PC-3 (cell line): ENCODE measurements around the gene MARF1. TPM values are rescaled to one million over a fixed set of nuclear protein-coding genes. Genes with fewer than 3 reads are reported as not detected.

Source experiments
- ATAC-seq: fragments of 200-7000 bp; cut with Tn5 transposase; 2 replicates; pipeline ENCODE4 v1.9.1; 2020; ENCODE audit warnings: mild to moderate bottlenecking, moderate library complexity
- BruUV-seq: library from RNA; stranded (reverse); fragments of 400-500 nt; replicated peaks from 2 replicates; lab custom pipeline; 2021; lab: Mats Ljungman, UMichigan
- CTCF ChIA-PET: fragments of 300-600 bp; sonication (Branson Sonifier 250); formaldehyde crosslinking; loops from one replicate; lab custom pipeline; 2022; ENCODE audit warnings: antibody characterized with exemption; lab: Charles Lee
- POLR2A ChIA-PET: fragments of 300-600 bp; sonication (Branson Sonifier 250); formaldehyde crosslinking; loops from one replicate; lab custom pipeline; 2022; ENCODE audit warnings: antibody characterized with exemption; ENCODE audit not compliant: unreplicated experiment; lab: Charles Lee
- DNase-seq: peaks from one replicate; pipeline ENCODE4 v3.0.0-alpha.2; 2015
- H2AFZ ChIP-seq: fragments of 300-600 bp; sonication (generic); 2 replicates; pipeline ENCODE4 v1.6.0; 2016; ENCODE audit warnings: antibody characterized with exemption, low read length
- H3F3A ChIP-seq: fragments of 300-600 bp; sonication (generic); one replicate; pipeline ENCODE4 v1.6.0; 2017; ENCODE audit warnings: antibody characterized with exemption, low read length, control low read depth, mild to moderate bottlenecking; ENCODE audit not compliant: unreplicated experiment
- H3K27ac ChIP-seq: fragments of 300-600 bp; sonication (generic); 2 replicates; pipeline ENCODE4 v1.5.1; 2016; ENCODE audit warnings: mild to moderate bottlenecking, low read length
- H3K27me3 ChIP-seq: fragments of 300-600 bp; sonication (generic); 2 replicates; pipeline ENCODE4 v1.6.1; 2016; ENCODE audit warnings: low read length, mixed read lengths
- H3K36me3 ChIP-seq: fragments of 300-600 bp; sonication (generic); 2 replicates; pipeline ENCODE4 v1.6.1; 2016; ENCODE audit warnings: low read depth, mixed run types, low read length, mixed read lengths
- H3K4me1 ChIP-seq: fragments of 300-600 bp; sonication (generic); 2 replicates; pipeline ENCODE4 v1.5.1; 2016; ENCODE audit warnings: low read length; ENCODE audit not compliant: insufficient read depth
- H3K4me2 ChIP-seq: fragments of 300-600 bp; sonication (generic); 2 replicates; pipeline ENCODE4 v1.6.0; 2016; ENCODE audit warnings: low read length
- H3K4me3 ChIP-seq: fragments of 300-600 bp; sonication (generic); 2 replicates; pipeline ENCODE4 v1.5.1; 2016; ENCODE audit warnings: mild to moderate bottlenecking, low read length, mixed read lengths
- H3K79me2 ChIP-seq: fragments of 300-600 bp; sonication (generic); 2 replicates; pipeline ENCODE4 v1.6.1; 2017; ENCODE audit warnings: low read length, mixed read lengths
- H3K9ac ChIP-seq: fragments of 300-600 bp; sonication (generic); 2 replicates; pipeline ENCODE4 v1.6.0; 2016; ENCODE audit warnings: mild to moderate bottlenecking, low read length
- H3K9me2 ChIP-seq: fragments of 300-600 bp; sonication (generic); replicated peaks from 2 replicates; pipeline ENCODE4 v1.6.1; 2016; ENCODE audit warnings: mixed run types, low read length, mixed read lengths
- H3K9me3 ChIP-seq: fragments of 300-600 bp; sonication (generic); 2 replicates; pipeline ENCODE4 v1.6.1; 2016; ENCODE audit warnings: low read length, mixed read lengths
- H4K20me1 ChIP-seq: fragments of 300-600 bp; sonication (generic); 2 replicates; pipeline ENCODE4 v1.6.1; 2016; ENCODE audit warnings: low read length, mixed read lengths
- CTCF ChIP-seq: fragments of 300-600 bp; sonication (generic); conservative IDR thresholded peaks from 2 replicates; pipeline ENCODE4 v1.5.1; 2017; ENCODE audit warnings: antibody characterized with exemption, low read depth, mild to moderate bottlenecking, low read length
- EZH2 ChIP-seq: fragments of 300-600 bp; sonication (generic); IDR thresholded peaks from one replicate; pipeline ENCODE4 v1.6.1; 2017; ENCODE audit warnings: antibody characterized with exemption, mild to moderate bottlenecking, low read length; ENCODE audit not compliant: unreplicated experiment
- EZH2phosphoT487 ChIP-seq: fragments of 300-600 bp; sonication (generic); IDR thresholded peaks from 2 replicates; pipeline ENCODE4 v1.6.1; 2018; ENCODE audit warnings: mild to moderate bottlenecking, antibody characterized with exemption, low read length, borderline replicate concordance
- intact Hi-C: fragments of 100-400 bp; cut with micrococcal nuclease; formaldehyde crosslinking; loops from 2 replicates; pipeline ENCODE4 v1.9.0; 2023
- total RNA-seq: library from RNA; depleted of rRNA; stranded (reverse); fragments of >200 nt; gene quantifications from 2 replicates; pipeline ENCODE4 v1.2.3, GENCODE V29; 2014

Gene MARF1
- total RNA-seq, 1 experiment from 2014 or later: 6.7 TPM

GRCh38 chr16:15677447-15677846 lies 34.5 kb upstream of the MARF1 start:
- ChIA-PET CTCF (no interaction called here), POLR2A (no interaction called here)
- BruUV-seq: no TSS peak
- DNase-seq (no peak), ATAC-seq (no peak)
- Histone ChIP-seq H2AFZ (no peak overlapping the region), H3K9me3 (no peaks in the 10 kb centered on the region), H3K4me2 (no peak overlapping the region), H4K20me1 (no peaks in the 10 kb centered on the region), H3K9ac (no peak overlapping the region), H3F3A (no peaks in the 10 kb centered on the region), H3K4me3 (no peak overlapping the region), H3K9me2 (no peaks in the 10 kb centered on the region), H3K36me3 (no peaks in the 10 kb centered on the region), H3K4me1 (peaks cover 14% of the 10 kb centered on the region), H3K79me2 (peaks cover 10% of the 10 kb centered on the region), H3K27me3 (no peaks in the 10 kb centered on the region), H3K27ac (no peak overlapping the region)
- intact Hi-C loops: no loop called here
- no peak for TF ChIP-seq EZH2
- no peak for TF ChIP-seq EZH2phosphoT487
- TF ChIP-seq CTCF: no peak

GRCh38 chr16:15676506-15676905 lies 33.6 kb upstream of the MARF1 start:
- Histone ChIP-seq H3K9me3 (no peaks in the 10 kb centered on the region), H3K4me3 (no peak overlapping the region), H3K4me2 (no peak overlapping the region), H3K9ac (no peak overlapping the region), H3F3A (no peaks in the 10 kb centered on the region), H3K9me2 (no peaks in the 10 kb centered on the region), H2AFZ (no peak overlapping the region), H3K79me2 (peaks cover 10% of the 10 kb centered on the region), H3K36me3 (no peaks in the 10 kb centered on the region), H4K20me1 (no peaks in the 10 kb centered on the region), H3K27ac (no peak overlapping the region), H3K27me3 (no peaks in the 10 kb centered on the region), H3K4me1 (peaks cover 21% of the 10 kb centered on the region)
- DNase-seq: no peak
- CTCF ChIA-PET: no interaction called here
- POLR2A ChIA-PET: no interaction called here
- intact Hi-C loops: no loop called here
- no peak for ATAC-seq
- BruUV-seq: no TSS peak
- TF ChIP-seq EZH2 (no peak), EZH2phosphoT487 (no peak), CTCF (no peak)

DNA sequence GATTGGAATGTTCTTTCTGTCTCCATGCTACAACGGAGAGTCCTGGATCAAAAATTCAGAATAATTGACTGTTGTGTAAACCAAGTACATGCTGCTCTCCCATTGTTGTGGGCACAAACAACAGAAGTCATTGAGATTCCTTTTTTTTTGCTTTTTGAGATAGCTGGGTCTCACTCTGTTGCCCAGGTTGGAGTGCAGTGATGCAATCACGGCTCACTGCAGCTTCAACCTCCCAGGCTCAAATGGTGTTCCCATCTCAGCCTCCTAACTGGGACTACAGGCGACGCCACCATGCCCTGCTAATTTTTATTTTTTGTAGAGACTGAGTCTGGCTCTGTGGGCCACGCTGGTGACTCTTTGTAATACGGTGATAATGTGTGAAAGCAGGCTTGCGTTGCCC lies 31.6 kb upstream of the MARF1 start:
- TF ChIP-seq CTCF: no peak
- TF ChIP-seq EZH2: no peak
- no peak for TF ChIP-seq EZH2phosphoT487
- H3K9me3 ChIP-seq: no peaks in the 10 kb centered on the region
- no peak overlapping the region for H3K27ac ChIP-seq
- no peak overlapping the region for H3K4me3 ChIP-seq
- no peaks in the 10 kb centered on the region for H3F3A ChIP-seq
- DNase-seq (no peak), ATAC-seq (no peak)
- H3K79me2 ChIP-seq: peaks cover 10% of the 10 kb centered on the region
- no peaks in the 10 kb centered on the region for H3K9me2 ChIP-seq
- no peak overlapping the region for H2AFZ ChIP-seq
- no peaks in the 10 kb centered on the region for H3K27me3 ChIP-seq
- CTCF ChIA-PET: no interaction called here
- H3K36me3 ChIP-seq: no peaks in the 10 kb centered on the region
- no peak overlapping the region for H3K9ac ChIP-seq
- peaks cover 23% of the 10 kb centered on the region for H3K4me1 ChIP-seq
- POLR2A ChIA-PET: no interaction called here
- BruUV-seq: no TSS peak
- no peak overlapping the region for H3K4me2 ChIP-seq
- H4K20me1 ChIP-seq: no peaks in the 10 kb centered on the region
- intact Hi-C loops: no loop called here
